Endothelial cell of umbilical vein (primary cell): Measurements from ENCODE around the gene MTTP. TPM values are rescaled to one million over a fixed set of nuclear protein-coding genes. Genes with fewer than 3 reads are reported as not detected.

Source experiments
- BruUV-seq: library from RNA; stranded (reverse); fragments of 400-500 nt; replicated peaks from 2 replicates; lab custom pipeline; 2021; lab: Mats Ljungman, UMichigan
- CTCF ChIA-PET: fragments of 300-600, 350-600 bp; sonication (Branson Sonifier 250); formaldehyde crosslinking; loops from one replicate; lab custom pipeline; 2021; ENCODE audit warnings: antibody characterized with exemption, inconsistent platforms; lab: Charles Lee
- POLR2A ChIA-PET: fragments of 300-600, 350-600 bp; sonication (Branson Sonifier 250); formaldehyde crosslinking; loops from one replicate; lab custom pipeline; 2021; ENCODE audit warnings: antibody characterized with exemption, inconsistent platforms; lab: Charles Lee
- DNase-seq: peaks from one replicate; pipeline ENCODE4 v3.0.0-alpha.2; 2011; ENCODE audit warnings: low read depth, low spot score
- FAIRE-seq: peaks from 2 replicates; lab custom pipeline; 2011; peaks lifted over from hg19 to GRCh38; lab: Jason Lieb, UNC
- H2AFZ ChIP-seq: 2 replicates; pipeline ENCODE4 v1.6.0; 2012; ENCODE audit warnings: low read depth, low read length, control low read depth, inconsistent platforms
- H3K27ac ChIP-seq: 2 replicates; pipeline ENCODE4 v1.5.1; 2011; ENCODE audit warnings: low read depth, mild to moderate bottlenecking, control low read depth, low read length, moderate library complexity; ENCODE audit not compliant: insufficient read depth
- H3K27me3 ChIP-seq, 2 experiments: 2 replicates each; pipeline versions ENCODE4 v1.6.0 to v1.6.1; 2011; ENCODE audit warnings: low read length in 2 of 2, mixed read lengths in 1 of 2; ENCODE audit not compliant: control insufficient read depth in 2 of 2, insufficient read depth in 2 of 2
- H3K36me3 ChIP-seq, 2 experiments: 2 replicates in 1 of 2; 3 replicates in 1 of 2; pipeline ENCODE4 v1.5.1; 2011; ENCODE audit warnings: low read length in 2 of 2, mild to moderate bottlenecking in 1 of 2, moderate library complexity in 1 of 2; ENCODE audit not compliant: control insufficient read depth in 2 of 2, insufficient read depth in 2 of 2; ENCODE audit errors: extremely low read depth in 1 of 2
- H3K4me1 ChIP-seq: 3 replicates; pipeline ENCODE4 v1.5.1; 2011; ENCODE audit warnings: mild to moderate bottlenecking, low read length; ENCODE audit not compliant: control insufficient read depth, insufficient read depth; ENCODE audit errors: extremely low read depth
- H3K4me2 ChIP-seq: 2 replicates; pipeline ENCODE4 v1.6.1; 2011; ENCODE audit warnings: low read length, control low read depth, mixed read lengths; ENCODE audit not compliant: insufficient read depth
- H3K4me3 ChIP-seq, 3 experiments: fragments of 200-600 bp in 1 of 3; sonication (generic), shearing (Covaris generic) in 1 of 3; replicated peaks in 1 of 3; 2 replicates each; pipeline ENCODE4 v1.5.1; 2011 to 2016; ENCODE audit warnings: control low read depth in 3 of 3, low read length in 3 of 3, mild to moderate bottlenecking in 2 of 3, inconsistent platforms in 1 of 3, low read depth in 1 of 3, moderate library complexity in 1 of 3; ENCODE audit not compliant: insufficient read depth in 1 of 3
- H3K79me2 ChIP-seq: 2 replicates; pipeline ENCODE4 v1.6.0; 2012; ENCODE audit warnings: low read length, inconsistent platforms; ENCODE audit not compliant: control insufficient read depth, insufficient read depth
- H3K9ac ChIP-seq: replicated peaks from 2 replicates; pipeline ENCODE3; 2011; ENCODE audit warnings: low read length, control low read depth; ENCODE audit not compliant: insufficient read depth; ENCODE audit errors: extremely low read depth
- H3K9me1 ChIP-seq: replicated peaks from 3 replicates; pipeline ENCODE4 v1.6.0; 2011; ENCODE audit warnings: mild to moderate bottlenecking, low read length; ENCODE audit not compliant: control insufficient read depth, insufficient read depth; ENCODE audit errors: extremely low read depth
- H3K9me3 ChIP-seq: replicated peaks from 2 replicates; pipeline ENCODE4 v1.5.1; 2012; ENCODE audit warnings: low read length, inconsistent platforms; ENCODE audit not compliant: control insufficient read depth, insufficient read depth
- H4K20me1 ChIP-seq: replicated peaks from 2 replicates; pipeline ENCODE3; 2011; ENCODE audit warnings: mild to moderate bottlenecking, low read length; ENCODE audit not compliant: control insufficient read depth, insufficient read depth; ENCODE audit errors: extremely low read depth
- EZH2 ChIP-seq: IDR thresholded peaks from 2 replicates; pipeline ENCODE4 v1.6.1; 2012; ENCODE audit warnings: borderline replicate concordance, low read depth, mild to moderate bottlenecking, moderate library complexity, low read length, inconsistent platforms; ENCODE audit not compliant: severe bottlenecking
- FOS ChIP-seq: IDR thresholded peaks from 2 replicates; pipeline ENCODE4 v1.6.1; 2011; ENCODE audit warnings: mild to moderate bottlenecking, low read length, moderate library complexity, borderline replicate concordance; ENCODE audit not compliant: insufficient read depth
- GATA2 ChIP-seq: IDR thresholded peaks from 2 replicates; pipeline ENCODE4 v1.7.0; 2011; ENCODE audit warnings: low read depth, mild to moderate bottlenecking, moderate library complexity, mixed read lengths, low read length; ENCODE audit not compliant: insufficient read length, insufficient read depth
- JUN ChIP-seq: IDR thresholded peaks from 2 replicates; pipeline ENCODE4 v1.6.1; 2011; ENCODE audit warnings: borderline replicate concordance, low read depth; ENCODE audit not compliant: insufficient read length, insufficient read depth
- MYC ChIP-seq: IDR thresholded peaks from one replicate; pipeline ENCODE4 v1.6.1; 2011; ENCODE audit warnings: mild to moderate bottlenecking, low read depth, low read length
- POLR2A ChIP-seq: IDR thresholded peaks from 2 replicates; pipeline ENCODE4 v1.6.1; 2012; ENCODE audit warnings: low read depth, mild to moderate bottlenecking, control low read depth, low read length
- POLR2AphosphoS5 ChIP-seq: IDR thresholded peaks from 2 replicates; pipeline ENCODE4 v1.6.1; 2012; ENCODE audit warnings: low read depth, mild to moderate bottlenecking, control low read depth, low read length, moderate library complexity; ENCODE audit not compliant: insufficient read depth
- dilution Hi-C: fragments of 300-500 bp; cut with MboI; formaldehyde crosslinking; loops from one replicate; pipeline ENCODE4 v1.15.0; 2019; ENCODE audit warnings: low sequenced_read_pairs; ENCODE audit not compliant: extremely low pct_ligation_motif_present
- intact Hi-C: fragments of 100-400 bp; cut with micrococcal nuclease; formaldehyde crosslinking; loops from one replicate; pipeline ENCODE4 v1.10.0; 2022
- polyA plus RNA-seq, 4 experiments: library from polyadenylated mRNA; depleted of rRNA in 3 of 4; stranded (reverse) in 3 of 4; unstranded in 1 of 4; fragments of >200 nt; gene quantifications; 2 replicates each; pipeline versions ENCODE4 v1.2.1 to v1.2.3, GENCODE V29; 2011 to 2012; ENCODE audit warnings: missing spikeins in 1 of 4
- total RNA-seq: library from RNA; stranded (reverse); gene quantifications from 2 replicates; pipeline ENCODE4 v1.2.3, GENCODE V29; 2021
- TF ChIP-seq, protein P1 (sequence below): IDR thresholded peaks from 2 replicates; pipeline ENCODE4 v1.6.1; 2011; ENCODE audit not compliant: insufficient read depth, insufficient read length
- TF ChIP-seq, protein P2 (sequence below), 2 donors: IDR thresholded peaks; 1 replicate in 1 of 2; 2 replicates in 1 of 2; pipeline ENCODE4 v1.5.1; 2011; ENCODE audit warnings: low read length in 2 of 2, mild to moderate bottlenecking in 2 of 2, moderate library complexity in 2 of 2, control low read depth in 1 of 2, inconsistent platforms in 1 of 2, low read depth in 1 of 2; ENCODE audit not compliant: insufficient read depth in 1 of 2; ENCODE audit errors: extremely low read depth in 1 of 2

Gene MTTP
- total and polyA plus RNA-seq, 2 donors (not counting 3 experiments of a cell fraction or from before 2014, with no cell fraction given): not detected

DNA sequence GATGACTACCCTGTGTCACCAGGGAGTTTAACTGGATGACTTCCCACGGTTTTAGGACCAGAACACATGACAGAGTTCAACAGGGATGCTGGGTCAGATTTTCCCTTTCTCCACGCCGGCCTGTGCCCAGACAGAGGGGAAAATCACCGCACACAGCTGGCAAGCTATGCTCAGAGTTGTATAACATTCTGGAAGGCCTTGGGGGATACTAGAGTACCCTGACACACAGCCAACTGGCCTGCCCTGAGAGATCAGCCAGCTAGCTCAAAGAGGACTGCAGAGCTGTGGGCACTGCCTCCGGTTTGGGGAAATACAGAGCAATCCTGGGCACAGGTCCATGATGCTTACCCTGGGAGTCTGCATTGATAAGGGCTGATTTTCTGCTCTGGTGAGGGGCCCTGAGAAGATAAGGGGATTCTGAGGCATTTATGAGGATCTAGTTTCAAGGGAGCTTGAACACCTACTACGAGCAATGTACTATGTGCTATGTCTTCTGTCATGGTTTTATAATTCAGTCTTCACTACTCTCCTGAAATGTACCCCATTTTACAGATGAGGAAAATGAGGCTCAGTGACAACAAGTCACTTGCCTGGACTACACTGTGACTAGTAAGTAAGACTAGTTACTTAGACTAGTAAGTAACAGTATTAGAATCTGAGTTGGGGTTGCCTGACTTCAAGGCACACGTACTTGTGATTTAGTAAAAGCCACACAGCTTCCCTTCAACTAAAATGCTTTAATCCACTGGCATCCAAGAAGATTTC lies 68.3 kb downstream of the MTTP start:
- H3K27me3 ChIP-seq: no peaks in the 10 kb centered on the region
- H3K4me2 ChIP-seq: no peak overlapping the region
- H3K4me3 ChIP-seq: no peak overlapping the region
- intact Hi-C loops: no loop called here
- no TSS peak for BruUV-seq
- no peak overlapping the region for H3K27ac ChIP-seq
- ChIA-PET POLR2A (no interaction called here), CTCF (no interaction called here)
- no peaks in the 10 kb centered on the region for H3K9me1 ChIP-seq
- H3K79me2 ChIP-seq: no peaks in the 10 kb centered on the region
- no peak for FAIRE-seq
- H2AFZ ChIP-seq: no peak overlapping the region
- no peak overlapping the region for H3K9ac ChIP-seq
- no peaks in the 10 kb centered on the region for H3K9me3 ChIP-seq
- TF ChIP-seq, protein P1, sequence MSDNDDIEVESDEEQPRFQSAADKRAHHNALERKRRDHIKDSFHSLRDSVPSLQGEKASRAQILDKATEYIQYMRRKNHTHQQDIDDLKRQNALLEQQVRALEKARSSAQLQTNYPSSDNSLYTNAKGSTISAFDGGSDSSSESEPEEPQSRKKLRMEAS: no peak
- no peaks in the 10 kb centered on the region for H3K36me3 ChIP-seq
- dilution Hi-C loops: no loop called here
- H3K4me1 ChIP-seq: no peaks in the 10 kb centered on the region
- H4K20me1 ChIP-seq: no peaks in the 10 kb centered on the region
- DNase-seq: no peak

DNA sequence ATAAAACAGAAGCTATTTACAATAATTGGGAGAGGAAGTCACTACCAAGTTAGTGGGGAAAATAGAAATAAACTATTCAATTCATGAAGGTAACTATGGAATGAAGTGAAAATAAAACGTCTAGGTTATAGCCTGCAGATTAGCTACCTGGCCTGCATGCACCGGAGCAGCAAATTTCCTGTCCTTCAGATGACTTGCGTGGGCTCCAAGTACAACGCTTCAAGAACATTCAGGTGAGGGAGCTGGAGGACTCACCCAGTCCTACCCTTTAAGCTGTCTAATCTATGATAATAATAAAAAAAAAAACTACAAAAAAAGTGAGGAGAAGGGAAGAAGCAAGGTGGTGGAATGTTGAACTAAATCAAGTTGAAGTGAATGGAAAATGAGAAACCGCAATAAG lies 69.8 kb downstream of the MTTP start:
- Histone ChIP-seq H3K27ac (no peak overlapping the region), H3K36me3 (no peaks in the 10 kb centered on the region), H4K20me1 (no peaks in the 10 kb centered on the region), H3K4me2 (no peak overlapping the region), H3K79me2 (no peaks in the 10 kb centered on the region), H3K4me3 (no peak overlapping the region), H2AFZ (no peak overlapping the region), H3K9me3 (no peaks in the 10 kb centered on the region), H3K27me3 (no peaks in the 10 kb centered on the region), H3K9me1 (no peaks in the 10 kb centered on the region), H3K4me1 (no peaks in the 10 kb centered on the region), H3K9ac (no peak overlapping the region)
- intact Hi-C loops (no loop called here), dilution Hi-C loops (no loop called here)
- ChIA-PET CTCF (no interaction called here), POLR2A (interaction anchor here (0.7 kb wide), 1 partner anchor 1726 kb away, joined by 4 read pairs; no protein-coding TSS in a partner anchor)
- FAIRE-seq (no peak), DNase-seq (no peak)
- BruUV-seq: no TSS peak
- TF ChIP-seq EZH2: no peak
- TF ChIP-seq, protein P2, sequence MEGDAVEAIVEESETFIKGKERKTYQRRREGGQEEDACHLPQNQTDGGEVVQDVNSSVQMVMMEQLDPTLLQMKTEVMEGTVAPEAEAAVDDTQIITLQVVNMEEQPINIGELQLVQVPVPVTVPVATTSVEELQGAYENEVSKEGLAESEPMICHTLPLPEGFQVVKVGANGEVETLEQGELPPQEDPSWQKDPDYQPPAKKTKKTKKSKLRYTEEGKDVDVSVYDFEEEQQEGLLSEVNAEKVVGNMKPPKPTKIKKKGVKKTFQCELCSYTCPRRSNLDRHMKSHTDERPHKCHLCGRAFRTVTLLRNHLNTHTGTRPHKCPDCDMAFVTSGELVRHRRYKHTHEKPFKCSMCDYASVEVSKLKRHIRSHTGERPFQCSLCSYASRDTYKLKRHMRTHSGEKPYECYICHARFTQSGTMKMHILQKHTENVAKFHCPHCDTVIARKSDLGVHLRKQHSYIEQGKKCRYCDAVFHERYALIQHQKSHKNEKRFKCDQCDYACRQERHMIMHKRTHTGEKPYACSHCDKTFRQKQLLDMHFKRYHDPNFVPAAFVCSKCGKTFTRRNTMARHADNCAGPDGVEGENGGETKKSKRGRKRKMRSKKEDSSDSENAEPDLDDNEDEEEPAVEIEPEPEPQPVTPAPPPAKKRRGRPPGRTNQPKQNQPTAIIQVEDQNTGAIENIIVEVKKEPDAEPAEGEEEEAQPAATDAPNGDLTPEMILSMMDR (IDR thresholded peaks at IDR 0.05; ENCODE audit: extremely low read depth in 1 of 2, insufficient read depth in 1 of 2, low read depth in 1 of 2, low read length in 2 of 2): no peak
- no peak for TF ChIP-seq FOS
- TF ChIP-seq JUN: no peak
- no peak for TF ChIP-seq MYC
- TF ChIP-seq POLR2AphosphoS5: no peak
- TF ChIP-seq POLR2A: no peak
- TF ChIP-seq, protein P1: no peak
- TF ChIP-seq GATA2: no peak
